ENCODE data around the gene MAP3K3.

MAP3K3 gene

GRCh38 chr17:63600569-63601438 is 21.4 kb upstream of the MAP3K3 start, which contains the start of gene TACO1:
Gene TACO1, plus strand, starts transcription at chr17:63600895. Its CDS starts 189 bp downstream, at chr17:63601084.
- TF ChIP-seq, protein P1, sequence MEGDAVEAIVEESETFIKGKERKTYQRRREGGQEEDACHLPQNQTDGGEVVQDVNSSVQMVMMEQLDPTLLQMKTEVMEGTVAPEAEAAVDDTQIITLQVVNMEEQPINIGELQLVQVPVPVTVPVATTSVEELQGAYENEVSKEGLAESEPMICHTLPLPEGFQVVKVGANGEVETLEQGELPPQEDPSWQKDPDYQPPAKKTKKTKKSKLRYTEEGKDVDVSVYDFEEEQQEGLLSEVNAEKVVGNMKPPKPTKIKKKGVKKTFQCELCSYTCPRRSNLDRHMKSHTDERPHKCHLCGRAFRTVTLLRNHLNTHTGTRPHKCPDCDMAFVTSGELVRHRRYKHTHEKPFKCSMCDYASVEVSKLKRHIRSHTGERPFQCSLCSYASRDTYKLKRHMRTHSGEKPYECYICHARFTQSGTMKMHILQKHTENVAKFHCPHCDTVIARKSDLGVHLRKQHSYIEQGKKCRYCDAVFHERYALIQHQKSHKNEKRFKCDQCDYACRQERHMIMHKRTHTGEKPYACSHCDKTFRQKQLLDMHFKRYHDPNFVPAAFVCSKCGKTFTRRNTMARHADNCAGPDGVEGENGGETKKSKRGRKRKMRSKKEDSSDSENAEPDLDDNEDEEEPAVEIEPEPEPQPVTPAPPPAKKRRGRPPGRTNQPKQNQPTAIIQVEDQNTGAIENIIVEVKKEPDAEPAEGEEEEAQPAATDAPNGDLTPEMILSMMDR (IDR thresholded peaks at IDR 0.05; ENCODE audit: control insufficient read depth, insufficient read depth, low read depth, low read length, missing control alignments): no peak
- DNase-seq (ENCODE audit: low read depth): peak; percentile 40

DNA sequence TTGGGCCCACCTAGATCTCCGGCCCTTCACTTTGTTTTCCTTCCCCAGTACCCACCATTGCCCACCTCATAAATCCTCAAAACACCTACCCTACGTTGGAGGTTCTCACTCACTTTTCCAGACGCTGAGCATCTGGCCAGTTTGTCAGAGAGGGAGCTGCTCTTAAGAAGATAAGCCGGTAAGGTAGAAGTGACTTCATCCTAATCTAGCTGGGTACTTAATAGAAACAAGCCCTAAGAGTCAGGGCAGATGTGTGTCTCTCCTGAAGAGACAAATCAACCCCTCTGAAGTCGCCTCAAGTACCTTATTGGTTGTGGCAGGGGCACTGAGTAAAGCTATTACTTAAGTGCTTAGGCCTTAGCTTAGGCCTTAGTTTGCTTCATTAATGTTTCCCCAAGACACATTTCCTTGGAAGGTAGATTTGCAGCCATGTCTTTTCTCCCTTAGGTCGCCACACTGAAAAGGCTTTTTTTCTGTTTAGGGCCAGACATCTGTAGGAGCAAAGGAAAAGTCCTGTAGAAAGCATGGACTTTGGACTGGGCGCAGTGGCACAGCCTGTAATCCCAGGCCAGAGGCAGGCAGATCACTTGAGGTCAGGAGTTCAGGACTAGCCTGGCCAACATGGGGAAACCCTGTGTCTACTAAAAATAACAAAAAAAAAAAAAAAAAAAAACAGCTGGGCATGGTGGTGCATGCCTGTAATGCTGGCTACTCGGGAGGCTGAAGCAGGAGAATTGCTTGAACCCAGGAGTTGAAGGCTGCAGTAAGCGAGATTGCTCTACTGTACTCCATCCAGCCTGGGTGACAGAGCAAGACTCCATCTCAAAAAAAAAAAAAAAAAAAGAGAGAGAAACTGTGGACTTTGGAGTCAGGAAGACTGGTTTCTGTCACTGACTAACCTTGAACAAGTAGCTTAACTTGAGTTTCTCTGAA is 20.5 kb upstream of the MAP3K3 start:
- no peak for DNase-seq (ENCODE audit: low read depth)
- peak overlapping the region; percentile 67 for H3K4me3 ChIP-seq (ENCODE audit: control insufficient read depth, low read depth, low read length)
- TF ChIP-seq, protein P1 (IDR thresholded peaks at IDR 0.05; ENCODE audit: control insufficient read depth, insufficient read depth, low read depth, low read length, missing control alignments): no peak

More at GRCh38 chr17:63600569-63601438, 21.4 kb upstream of the MAP3K3 start, which contains the start of gene TACO1:
- peak within 1 kb of the TSS; percentile 67 for H3K4me3 ChIP-seq (ENCODE audit: control insufficient read depth, low read depth, low read length)

DNA sequence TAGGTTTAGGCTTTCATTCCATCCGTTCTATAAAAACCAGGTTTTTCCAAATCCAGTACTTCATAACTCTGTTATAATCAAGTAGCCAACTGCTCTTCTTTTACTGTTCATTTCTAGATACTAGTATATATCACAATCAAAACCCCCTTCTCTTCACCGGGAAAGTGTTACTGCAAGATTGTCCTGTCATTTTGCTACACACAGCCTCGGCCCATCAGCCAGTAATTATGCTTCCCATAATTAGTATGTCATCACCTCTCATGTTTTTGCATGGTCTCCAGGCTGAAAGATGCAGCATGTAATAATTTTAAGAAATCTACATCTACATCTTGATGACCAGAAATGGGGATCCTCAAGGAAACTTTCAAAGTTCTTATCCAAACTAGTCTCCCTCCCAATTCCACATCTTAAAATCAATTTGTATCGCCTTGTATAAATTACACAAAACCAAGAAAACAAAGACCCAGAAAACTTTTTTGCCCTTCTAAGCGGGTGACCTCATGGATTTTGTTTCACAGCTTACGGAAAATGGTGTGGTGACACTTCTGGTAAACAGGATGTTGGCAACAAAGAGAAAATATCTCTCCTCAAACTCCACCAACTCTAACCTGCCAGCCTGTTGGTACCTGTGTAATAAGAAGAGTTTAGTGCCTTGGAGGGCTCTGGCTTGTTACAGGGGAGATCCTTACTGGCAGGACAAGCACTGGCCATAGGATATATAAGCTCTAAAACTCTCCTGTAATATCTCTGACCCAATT is 12.2 kb upstream of the MAP3K3 start:
- TF ChIP-seq, protein P1 (IDR thresholded peaks at IDR 0.05; ENCODE audit: control insufficient read depth, insufficient read depth, low read depth, low read length, missing control alignments): no peak
- DNase-seq (ENCODE audit: low read depth): no peak
- H3K4me3 ChIP-seq (ENCODE audit: control insufficient read depth, low read depth, low read length): no peak overlapping the region

GRCh38 chr17:63610854-63611253 is 11.4 kb upstream of the MAP3K3 start:
- TF ChIP-seq, protein P1 (IDR thresholded peaks at IDR 0.05; ENCODE audit: control insufficient read depth, insufficient read depth, low read depth, low read length, missing control alignments): no peak
- no peak for DNase-seq (ENCODE audit: low read depth)
- no peak overlapping the region for H3K4me3 ChIP-seq (ENCODE audit: control insufficient read depth, low read depth, low read length)

DNA sequence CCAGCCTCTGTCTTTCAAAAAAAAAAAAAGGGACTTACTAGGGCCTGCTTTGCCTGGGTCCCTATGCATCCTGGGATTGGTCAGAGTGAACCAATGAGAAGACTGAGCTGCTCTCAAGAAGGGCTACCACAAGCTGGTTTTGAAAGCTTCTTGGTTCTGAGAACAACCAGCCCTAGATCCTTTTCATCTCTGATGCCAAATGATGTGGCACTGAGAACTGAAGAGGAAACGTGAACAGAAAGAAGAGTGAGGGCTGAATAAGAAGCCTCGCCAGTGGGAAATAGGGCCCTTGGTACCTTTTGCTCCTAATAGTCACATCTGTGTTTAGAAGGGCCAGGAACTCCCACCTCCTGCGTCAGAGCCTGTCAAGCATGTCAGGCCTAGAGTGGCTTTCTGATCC is 10.9 kb upstream of the MAP3K3 start:
- no peak overlapping the region for H3K4me3 ChIP-seq (ENCODE audit: control insufficient read depth, low read depth, low read length)
- TF ChIP-seq, protein P1 (IDR thresholded peaks at IDR 0.05; ENCODE audit: control insufficient read depth, insufficient read depth, low read depth, low read length, missing control alignments): no peak
- DNase-seq (ENCODE audit: low read depth): no peak

- H3K4me3 ChIP-seq (ENCODE audit: control insufficient read depth, low read depth, low read length): no peak overlapping the region
- TF ChIP-seq, protein P1 (IDR thresholded peaks at IDR 0.05; ENCODE audit: control insufficient read depth, insufficient read depth, low read depth, low read length, missing control alignments): no peak
- no peak for DNase-seq (ENCODE audit: low read depth)
Measured at GRCh38 chr17:63613663-63614062, 8.6 kb upstream of the MAP3K3 start.

All from AG09309 (cell line).